Brain pericyte (primary cell): ENCODE data around the gene RASA2.
"Not testable (repeated sequence)": the region's sequence is repeated elsewhere in the genome, so short reads cannot be mapped to it uniquely, and the experiment has no call there.

Source experiments
- DNase-seq: peaks from one replicate; pipeline ENCODE4 v3.0.0-alpha.2; 2012; ENCODE audit warnings: low read depth, low spot score

Gene RASA2

DNA sequence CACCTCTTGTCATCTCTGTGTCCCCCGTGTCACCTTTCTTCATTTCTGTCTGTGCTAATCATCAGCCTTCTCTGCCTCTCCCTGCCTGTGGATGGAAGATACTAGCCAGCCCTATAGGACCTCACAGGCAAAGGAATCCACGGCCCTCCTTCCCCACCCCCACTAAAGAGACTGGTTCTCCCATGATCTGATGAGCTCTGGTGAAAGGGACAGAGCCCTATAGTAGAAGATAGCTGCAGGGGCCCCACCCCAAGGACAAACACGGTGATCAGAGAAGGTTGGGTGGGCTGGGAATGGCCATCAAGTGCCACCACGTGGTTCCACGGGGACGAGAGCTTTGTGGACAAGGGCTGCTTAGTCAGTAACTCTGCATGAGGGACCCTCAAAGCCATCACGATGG lies 27.8 kb upstream of the RASA2 start:
- no peak for DNase-seq

DNA sequence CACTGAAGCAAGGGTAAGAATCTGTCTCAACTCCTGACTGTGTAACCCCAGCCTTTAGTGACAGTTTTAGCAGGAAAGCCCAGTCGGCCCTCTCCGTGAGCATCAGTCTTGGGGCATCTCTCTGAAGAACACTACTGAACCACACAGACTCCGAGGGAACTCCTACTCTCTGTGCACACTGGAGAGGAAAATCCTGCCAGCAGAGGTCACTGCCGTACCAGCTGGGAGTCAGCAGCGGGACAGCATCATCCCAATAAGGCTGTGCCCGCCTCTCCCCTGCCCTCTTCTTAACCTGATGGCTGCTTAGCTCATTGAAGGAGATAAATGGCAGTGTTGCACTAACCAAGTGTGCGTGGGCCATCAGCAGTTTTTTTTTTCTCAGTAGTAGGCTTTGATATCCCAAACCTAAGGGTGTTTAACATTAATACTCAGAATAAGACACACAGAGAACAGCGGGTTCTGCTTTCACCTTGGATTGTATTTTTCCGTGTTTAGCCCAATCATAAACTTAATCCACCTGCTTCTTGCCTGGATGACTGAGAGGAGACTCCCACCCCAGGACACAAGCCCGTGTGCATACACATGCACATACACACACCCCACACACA lies 26.6 kb upstream of the RASA2 start:
- no peak for DNase-seq

DNA sequence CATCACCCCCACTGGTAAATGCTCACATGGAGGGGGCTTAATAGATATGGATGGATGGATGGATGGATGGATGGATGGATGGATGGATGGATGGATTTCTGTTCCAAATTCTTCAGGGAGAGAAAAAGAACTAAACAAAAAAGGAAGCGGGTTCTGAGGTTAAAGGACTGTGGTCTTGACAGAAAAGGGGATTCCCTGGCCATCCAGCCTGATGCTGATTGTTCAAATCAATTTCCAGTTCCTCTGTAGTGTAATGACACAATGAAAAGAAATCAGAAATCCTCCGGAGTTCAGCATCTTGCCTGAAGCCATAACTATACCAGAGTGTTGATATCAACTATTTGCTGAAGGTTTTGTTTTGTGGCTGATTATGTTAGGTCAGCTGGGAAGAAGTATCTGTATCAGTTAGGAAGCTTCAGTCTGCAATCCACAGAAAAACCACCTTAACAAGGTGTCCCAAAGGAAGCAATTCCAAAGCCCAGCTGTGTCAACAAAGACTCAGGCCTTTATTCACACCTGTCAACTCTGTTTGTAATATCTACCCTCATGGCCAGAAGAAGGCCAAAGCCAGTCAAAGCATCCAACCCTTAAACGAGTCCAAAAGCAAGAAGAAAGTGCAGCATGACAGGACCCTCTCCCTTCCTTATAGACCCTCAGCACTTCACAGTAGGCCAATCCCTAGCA lies 24.5 kb upstream of the RASA2 start:
- no peak for DNase-seq

DNA sequence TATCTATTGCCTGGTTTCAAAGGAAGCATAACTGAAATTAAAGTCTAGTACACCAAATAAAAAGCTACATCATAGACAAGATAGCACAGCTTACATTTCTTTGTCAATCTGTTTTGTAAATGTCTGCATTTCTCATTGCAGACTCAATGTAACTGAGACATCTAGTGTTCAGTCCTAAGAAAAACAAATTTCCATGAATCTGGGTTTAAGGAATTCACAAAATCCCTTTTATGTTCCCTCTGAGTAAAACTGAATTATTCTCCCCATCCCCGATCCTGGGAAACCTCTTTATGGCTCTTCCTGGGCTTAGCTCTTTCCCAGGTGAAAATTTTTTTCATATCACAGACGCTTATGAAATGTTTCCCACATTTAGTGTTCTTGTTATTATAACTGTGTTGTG lies 21.6 kb upstream of the RASA2 start:
- no peak for DNase-seq

DNA sequence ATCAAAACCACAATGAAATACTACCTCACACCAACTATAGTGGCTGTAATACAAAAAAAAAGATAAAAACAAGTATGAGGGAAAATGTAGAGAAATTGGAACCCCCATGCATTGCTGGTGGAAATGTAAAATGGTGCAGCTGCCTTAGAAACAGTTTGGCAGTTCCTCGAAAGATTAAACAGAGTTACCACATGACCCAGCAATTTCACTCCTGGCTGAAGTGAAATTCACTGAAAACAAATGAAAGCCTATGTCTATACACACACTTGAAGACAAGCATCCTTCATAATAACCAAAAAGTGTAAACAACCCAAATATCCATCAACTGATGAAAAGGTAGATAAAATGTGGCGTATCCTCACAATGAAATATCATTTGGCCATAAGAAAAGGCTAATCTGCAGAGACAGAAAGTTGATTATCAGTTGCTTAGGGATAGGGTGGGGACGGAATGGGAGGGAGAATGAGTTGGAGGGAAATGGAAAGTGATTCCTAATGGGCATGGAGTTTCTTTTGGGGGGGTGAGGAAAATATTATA lies 20.1 kb upstream of the RASA2 start:
- no peak for DNase-seq

DNA sequence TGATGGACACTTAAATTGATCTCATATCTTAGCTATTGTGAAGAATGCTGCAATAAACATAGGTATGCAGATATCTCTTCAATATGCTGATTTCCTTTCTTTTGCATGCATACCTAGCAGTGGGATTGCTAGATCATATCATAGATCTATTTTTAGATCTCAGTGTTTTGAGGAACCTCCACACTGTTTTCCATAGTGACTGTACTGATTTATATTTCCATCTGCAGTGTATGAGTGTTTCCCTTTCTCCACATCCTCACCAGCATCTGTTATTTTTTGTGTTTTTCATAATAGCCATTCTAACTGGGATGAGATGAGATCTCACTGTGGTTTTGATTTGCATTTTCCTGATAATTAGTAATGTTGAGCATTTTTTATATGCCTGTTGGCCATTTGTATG lies 17.1 kb upstream of the RASA2 start:
- no peak for DNase-seq

DNA sequence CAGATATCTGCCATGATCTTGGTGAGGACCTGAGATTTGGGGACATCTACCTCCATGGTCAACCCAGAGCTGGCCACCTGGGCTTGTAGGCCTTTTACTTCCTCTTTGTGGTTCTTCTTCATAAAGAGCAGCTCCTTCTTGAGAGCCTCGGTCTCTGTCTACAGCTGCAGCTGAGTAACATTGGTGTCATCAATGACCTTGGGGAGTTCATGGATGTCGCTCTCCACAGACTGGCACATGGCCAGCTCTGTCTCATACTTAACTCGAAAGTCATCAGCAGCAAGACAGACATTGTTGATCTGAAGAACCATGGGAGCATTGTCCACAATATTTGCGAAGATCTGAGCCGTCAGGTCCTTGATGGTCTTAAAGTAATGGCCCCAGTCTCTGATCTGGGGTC lies 15.7 kb upstream of the RASA2 start:
- no peak for DNase-seq

DNA sequence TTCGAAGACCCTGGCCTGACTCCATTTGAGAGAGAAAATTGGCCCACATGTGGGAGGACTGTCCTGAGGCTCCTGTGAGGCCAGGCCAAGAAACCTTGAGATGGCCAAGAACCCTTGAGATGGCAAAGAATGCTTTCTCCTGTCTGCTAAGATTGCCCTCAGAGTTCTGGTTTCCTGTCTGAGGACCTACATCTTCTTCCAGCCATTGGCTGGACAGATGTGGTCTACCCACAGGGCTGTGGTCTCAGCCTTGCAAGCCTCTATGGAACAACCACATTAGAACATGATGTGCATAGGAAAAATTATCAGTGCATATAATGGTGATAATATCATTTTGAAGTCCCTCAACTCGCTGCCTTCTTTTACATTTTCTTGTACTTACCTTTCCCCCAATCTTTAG lies 10.8 kb upstream of the RASA2 start:
- no peak for DNase-seq

DNA sequence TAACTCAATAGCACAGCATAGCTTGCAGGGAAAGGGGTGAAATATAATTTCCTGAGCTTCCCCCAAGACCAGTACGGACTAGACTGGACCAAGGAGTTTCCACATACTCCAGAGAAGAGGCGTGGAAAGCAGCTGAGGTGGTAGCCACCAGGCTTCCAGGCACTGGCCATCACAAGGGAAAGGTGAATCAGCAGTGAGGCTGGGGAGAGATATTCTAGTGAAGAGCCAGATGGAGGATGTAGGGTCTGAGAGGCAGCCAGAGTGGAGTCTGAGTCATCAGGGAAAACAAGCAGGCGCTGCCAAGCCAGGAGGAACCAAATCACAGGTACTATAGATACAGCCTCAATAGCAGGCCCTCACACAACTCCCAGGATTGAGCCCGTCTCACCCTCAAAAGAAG lies 9.6 kb upstream of the RASA2 start:
- no peak for DNase-seq

DNA sequence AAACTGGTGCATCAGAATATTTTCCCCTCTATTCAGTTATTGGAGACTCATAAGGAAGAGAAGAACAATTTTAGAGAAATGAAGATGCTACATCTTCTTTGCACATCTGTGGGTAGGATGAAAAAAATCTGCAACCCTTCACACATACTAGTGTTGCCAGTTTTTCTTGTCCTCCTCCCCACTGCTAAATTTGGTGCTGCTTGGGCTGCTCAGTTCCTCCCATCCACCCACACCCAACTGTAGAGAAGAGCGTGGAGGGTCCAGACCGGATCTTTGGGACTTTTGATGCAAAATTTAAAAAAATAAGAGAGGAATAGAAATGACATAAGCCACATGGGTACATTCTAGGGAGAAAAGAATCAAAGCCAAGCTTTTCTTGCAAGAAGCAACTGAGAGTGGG lies 8.7 kb upstream of the RASA2 start:
- DNase-seq: no peak

DNA sequence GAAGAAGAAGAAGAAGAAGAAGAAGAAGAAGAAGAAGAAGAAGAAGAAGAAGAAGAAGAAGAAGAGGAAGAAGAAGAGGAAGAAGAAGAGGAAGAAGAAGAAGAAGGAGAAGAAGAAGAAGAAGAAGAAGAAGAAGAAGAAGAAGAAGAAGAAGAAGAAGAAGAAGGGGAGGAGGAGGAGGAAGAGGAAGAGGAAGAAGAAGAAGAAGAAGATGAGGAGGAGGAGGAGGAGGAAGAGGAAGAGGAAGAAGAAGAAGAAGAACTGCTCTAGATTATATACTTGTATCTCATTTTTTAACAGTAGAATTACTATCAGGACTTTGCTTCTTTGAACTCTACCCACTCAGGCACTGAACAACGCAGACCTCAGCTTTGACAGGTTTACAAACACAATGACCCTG lies 8.0 kb upstream of the RASA2 start:
- not testable (repeated sequence) for DNase-seq

DNA sequence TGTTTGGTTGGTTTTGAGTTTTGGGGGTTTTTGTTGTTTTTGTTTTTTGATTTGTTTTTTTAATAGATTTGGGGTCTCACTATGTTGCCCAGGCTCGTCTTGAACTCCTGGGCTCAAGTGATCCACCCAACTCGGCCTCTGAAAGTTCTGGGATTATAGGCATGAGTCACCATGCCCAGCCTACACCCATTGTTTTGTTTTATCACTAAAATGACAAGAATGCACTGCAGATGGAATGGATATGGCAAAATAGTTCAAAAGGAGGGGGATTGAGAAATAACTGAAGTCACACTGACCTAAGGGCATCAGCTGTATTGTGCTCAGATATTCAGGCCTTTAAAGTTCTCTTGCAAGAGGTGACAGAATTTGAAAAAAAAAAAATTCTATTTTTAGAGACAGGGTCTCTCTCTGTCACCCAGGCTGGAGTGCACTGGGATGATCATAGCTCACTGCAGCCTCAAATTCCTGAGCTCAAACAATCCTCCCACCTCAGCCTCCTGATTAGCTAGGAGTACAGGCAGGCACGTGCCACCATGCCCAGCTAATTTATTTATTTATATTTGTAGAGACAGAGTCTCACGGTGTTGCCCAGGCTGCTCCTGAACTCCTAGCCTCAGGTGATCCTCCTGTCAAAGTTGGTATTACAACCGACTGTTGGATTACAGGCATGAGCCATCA lies 4.4 kb upstream of the RASA2 start:
- DNase-seq: no peak

DNA sequence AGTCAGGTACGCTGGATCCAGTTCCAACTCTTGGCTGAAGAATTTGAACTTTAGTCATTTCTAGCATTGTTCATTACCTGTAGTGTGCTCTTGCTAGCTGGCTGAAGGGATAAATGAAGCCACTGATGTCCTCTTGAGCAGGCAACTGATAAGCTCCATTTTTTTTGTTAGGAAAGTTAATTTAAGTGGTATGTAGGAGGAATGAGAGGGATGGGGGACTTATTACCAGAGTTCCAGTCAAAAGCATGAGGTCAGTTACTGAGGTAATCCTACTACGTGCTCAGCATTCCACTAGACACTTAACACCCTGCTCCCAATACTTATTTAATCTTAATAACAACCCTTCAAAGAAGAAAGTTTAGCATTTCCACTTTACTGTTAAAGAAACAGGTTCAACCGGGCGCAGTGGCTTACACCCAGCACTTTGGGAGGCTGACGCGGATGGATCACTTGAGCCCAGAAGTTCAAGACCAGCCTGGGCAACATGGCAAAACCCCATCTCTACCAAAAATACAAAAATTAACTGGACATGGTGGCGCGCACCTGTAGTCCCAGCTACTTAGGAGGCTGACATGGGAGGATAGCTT lies 2.0 kb upstream of the RASA2 start:
- DNase-seq: no peak

DNA sequence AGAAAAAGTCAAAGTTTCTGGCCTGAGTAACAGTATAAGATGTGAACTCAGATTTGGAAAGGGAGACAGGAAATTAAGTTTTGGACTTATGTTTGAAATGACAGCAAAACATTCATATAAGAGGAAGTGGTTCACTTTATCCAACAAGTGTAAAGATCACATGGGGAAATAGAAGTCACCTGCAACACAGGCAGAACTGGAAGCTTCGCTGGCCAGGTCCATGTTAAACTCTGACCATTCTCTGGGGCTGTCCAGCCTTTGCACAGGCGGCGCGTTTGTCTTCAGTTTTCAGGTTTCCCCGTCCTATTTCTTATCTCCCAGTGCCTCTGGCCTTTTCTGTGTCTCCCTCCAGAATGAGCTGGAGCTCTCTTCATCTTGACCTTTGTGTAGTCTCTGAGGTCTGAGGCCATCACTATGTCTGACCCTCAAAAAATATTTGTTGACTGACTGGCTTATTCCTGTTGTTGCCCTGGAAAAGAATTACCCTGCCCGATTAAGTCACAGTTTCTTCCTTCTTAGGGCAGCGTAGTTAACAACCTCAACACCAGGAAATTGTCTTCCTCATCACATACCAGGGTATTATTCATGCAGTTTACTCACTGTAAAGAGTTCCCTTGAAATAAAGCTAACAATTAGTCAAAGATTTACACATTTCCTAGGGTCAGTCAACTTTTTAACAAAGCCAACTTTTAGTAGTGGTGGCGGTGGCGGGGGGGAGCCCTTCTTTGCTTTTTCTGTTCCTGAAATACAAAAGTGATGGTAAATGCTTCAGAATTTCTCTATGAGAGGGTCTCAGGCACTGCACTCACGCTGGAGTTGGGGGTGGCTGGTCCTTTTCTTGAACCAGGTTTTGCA lies 959 bp upstream of the RASA2 start:
- DNase-seq: no peak

DNA sequence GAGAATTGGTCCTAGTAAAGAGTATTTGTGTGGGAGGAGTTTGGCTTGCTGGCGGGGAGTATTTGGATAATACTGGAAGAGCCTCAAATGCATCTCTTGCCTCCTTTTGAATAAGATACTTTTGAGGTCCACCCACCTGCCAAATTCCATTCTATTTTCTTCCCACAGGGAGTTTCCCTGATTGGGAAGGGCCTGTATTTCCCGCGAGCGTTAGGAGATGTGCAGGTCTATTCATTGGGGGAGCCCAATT lies 406 bp upstream of the RASA2 start:
- no peak for DNase-seq

DNA sequence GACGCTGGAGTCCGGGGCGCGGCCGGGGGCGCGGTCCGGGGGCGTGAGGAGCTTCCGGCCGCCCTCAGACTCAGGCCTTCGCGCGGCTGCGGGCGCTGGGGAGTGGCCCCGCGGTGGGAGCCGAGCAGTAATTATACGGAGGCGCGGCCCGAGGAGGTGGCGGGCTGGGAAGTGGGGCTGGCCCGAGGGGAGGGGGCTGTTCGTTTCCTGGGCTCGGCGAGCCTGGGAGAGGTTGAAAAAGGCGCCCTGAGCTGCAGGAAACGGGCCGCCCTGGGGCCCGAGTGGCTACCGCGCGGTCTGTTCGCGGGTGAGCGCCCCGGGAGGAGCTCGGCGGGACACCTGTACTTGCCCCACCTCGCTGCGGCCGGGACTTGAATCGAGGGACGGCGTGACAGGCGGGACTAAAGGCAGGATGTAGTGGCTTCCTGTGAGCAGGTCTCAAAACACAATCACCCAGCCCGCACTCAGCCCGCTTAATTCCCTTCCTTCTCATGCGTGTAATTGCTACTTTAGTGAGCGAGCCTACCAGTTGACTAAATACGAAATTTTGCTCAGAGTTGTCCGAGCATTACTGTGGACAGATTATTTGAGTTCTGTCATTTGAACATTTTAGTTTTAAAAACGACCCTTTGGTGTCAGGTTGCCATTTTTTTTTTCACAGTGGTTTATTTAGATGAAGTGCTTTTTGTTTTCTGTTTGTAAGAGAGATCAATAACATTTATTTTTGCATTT lies 860 bp downstream of the RASA2 start:
- no peak for DNase-seq

DNA sequence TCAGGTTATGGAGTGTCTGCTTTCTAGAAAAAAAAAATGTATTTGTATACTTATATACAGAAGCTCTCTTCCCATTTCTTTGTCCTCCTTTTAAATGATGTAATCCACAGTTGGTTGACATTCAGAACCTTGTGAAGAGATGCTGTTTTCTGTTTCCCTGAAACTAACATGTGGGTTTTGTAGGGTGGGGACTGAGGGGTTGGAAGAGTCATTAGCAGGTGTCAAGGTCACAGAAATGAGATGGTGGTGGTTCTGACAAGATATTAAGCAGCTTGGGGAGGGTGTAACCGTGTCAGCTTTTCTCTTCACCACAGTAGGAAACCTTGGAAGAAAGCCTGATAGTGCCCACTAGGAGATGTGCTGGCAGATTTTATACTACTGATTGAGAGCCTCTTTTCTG lies 2.4 kb downstream of the RASA2 start:
- DNase-seq: no peak

DNA sequence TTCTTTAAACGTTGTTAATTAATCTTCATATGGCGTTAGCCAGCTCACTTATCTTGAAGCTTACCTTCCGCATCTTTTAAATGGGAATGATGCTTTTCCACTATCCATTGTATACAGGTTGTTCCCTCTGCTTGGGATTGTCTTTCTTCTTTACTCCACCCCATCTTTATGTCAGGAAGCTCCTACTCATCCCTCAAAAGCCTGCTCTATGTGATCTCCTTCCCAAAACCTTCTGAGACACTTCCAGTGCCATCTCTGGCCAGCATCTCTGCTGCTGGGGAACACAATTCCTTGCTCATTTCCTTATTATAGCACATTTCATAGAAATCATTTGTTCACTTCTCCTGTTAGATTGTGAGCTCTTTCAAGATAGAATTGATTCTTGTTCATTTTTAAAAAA lies 4.3 kb downstream of the RASA2 start:
- DNase-seq: no peak

DNA sequence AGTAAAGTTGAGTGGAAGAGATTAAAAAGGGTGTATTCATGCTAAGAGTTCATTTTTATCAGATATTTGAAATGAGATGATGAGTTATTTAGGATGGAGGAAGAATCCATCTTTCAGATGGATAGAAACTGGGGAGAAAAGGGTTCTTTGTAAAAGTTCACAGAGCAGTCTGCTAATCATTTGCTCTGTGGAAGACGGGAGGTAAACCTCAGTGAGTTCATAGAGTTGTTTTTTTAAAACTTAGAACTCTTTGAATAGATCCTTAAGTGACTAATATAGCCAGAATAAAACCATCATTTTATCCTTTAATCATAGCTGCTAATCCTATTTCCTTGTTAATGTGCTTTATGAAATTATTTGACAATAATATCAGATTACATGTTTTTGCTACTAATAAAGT lies 5.1 kb downstream of the RASA2 start:
- DNase-seq: no peak

DNA sequence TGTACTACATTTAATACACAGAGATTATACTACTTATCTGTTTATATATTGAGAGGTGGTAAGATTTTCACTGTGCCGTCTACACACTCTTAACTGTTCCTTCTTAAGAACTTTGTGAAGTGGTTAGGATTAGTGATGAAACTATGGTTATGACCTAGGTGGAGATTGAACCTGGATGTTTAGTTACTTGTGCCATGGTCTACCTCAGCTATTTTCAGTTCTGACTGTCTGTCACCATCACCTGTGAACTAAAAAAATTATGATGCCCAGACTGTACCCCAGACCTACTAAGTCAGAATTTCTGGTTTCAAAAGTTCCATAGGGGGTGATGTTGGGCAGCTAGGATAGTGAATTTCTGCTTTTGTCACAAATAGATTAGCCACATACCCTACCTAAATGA lies 6.4 kb downstream of the RASA2 start:
- no peak for DNase-seq

DNA sequence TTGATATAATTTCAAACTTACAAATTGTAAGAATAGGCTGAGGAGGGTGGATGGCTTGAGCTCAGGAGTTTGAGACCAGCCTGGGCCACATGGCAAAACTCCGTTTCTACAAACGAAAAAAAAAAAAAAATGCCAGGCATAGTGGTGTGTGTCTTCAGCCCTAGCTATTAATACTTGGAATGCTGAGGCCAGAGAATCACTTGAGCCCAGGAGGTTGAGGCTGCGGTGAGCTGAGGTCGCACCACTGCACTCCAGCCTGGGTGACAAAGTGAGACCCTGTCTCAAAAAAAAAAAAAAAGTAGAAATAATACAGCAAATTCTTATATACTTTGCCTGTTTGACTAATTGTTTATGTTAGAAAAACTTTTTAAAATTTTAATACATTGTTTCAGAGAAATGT lies 10.8 kb downstream of the RASA2 start:
- not testable (repeated sequence) for DNase-seq
